NB4 (cell line): ENCODE measurements around the gene SMURF1.

Experiments
- POLR2A ChIP-seq: IDR thresholded peaks from 2 replicates; pipeline ENCODE4 v1.6.1; 2011; ENCODE audit warnings: mild to moderate bottlenecking; ENCODE audit not compliant: insufficient read length; ENCODE audit errors: extremely low read depth
- TF ChIP-seq, protein P1 (sequence below): IDR thresholded peaks from one replicate; pipeline ENCODE4 v1.5.1; 2012; ENCODE audit warnings: low read depth, low read length
- TF ChIP-seq, protein P2 (sequence below): IDR thresholded peaks from 2 replicates; pipeline ENCODE4 v1.6.1; 2011; ENCODE audit warnings: low read depth, low read length

DNA sequence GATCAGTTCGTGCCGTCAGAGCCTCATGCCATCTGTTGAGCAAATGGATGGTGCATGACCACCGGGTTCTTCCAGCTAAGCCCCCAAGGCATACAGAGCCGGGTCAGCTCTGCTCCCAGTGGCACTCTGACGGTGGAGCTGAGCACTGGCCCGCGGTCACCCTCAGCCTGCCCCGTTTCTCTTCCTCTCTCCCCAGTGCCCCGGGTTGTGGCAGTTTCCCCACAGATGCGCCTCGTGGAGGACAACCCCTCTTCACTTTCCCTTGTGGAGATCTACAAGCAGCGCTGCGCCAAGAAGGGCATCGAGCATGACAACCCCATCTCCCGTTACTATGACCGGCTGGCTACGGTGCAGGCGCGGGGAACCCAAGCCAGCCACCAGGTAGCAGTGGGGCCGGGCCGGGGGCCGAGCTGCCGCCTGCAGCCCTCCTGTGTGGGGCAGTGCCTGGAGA lies 135.7 kb downstream of the SMURF1 start:
- TF ChIP-seq, protein P1, sequence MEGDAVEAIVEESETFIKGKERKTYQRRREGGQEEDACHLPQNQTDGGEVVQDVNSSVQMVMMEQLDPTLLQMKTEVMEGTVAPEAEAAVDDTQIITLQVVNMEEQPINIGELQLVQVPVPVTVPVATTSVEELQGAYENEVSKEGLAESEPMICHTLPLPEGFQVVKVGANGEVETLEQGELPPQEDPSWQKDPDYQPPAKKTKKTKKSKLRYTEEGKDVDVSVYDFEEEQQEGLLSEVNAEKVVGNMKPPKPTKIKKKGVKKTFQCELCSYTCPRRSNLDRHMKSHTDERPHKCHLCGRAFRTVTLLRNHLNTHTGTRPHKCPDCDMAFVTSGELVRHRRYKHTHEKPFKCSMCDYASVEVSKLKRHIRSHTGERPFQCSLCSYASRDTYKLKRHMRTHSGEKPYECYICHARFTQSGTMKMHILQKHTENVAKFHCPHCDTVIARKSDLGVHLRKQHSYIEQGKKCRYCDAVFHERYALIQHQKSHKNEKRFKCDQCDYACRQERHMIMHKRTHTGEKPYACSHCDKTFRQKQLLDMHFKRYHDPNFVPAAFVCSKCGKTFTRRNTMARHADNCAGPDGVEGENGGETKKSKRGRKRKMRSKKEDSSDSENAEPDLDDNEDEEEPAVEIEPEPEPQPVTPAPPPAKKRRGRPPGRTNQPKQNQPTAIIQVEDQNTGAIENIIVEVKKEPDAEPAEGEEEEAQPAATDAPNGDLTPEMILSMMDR = no peak
- TF ChIP-seq POLR2A = no peak
- TF ChIP-seq, protein P2, sequence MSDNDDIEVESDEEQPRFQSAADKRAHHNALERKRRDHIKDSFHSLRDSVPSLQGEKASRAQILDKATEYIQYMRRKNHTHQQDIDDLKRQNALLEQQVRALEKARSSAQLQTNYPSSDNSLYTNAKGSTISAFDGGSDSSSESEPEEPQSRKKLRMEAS = no peak
